Measurements from ENCODE around the gene TDP1.

The TDP1 gene

DNA sequence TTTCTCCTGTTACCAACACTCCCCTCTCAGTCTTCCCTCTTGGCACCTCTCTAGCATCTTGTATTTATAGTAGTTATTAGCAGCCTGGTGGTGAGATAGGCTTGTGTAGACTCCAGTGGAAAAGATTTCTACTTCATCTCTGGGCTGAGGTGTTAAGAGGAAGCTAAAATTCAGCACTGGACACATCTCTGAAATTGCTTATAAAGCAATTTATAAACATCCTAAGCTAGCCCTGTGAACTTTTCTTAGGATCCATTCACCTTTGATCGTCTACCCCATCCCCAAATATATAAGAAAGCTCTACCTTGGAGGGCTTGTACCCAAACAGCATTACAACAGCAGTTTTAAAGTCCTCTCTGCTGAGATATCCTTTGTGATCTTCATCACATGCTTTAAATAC lies 2.1 kb upstream of the TDP1 start:
- TF ChIP-seq POLR2AphosphoS5 (IDR thresholded peaks at IDR 0.05; ENCODE audit: low read depth, low read length) (no peak), SIN3A (IDR thresholded peaks at IDR 0.05; ENCODE audit: borderline replicate concordance, insufficient read depth, low read length) (no peak), TAF1 (IDR thresholded peaks at IDR 0.05; ENCODE audit: borderline replicate concordance, insufficient read depth, low read length) (no peak), FOXP2 (optimal IDR thresholded peaks at IDR 0.05; ENCODE audit: borderline replicate concordance, extremely low read depth, extremely low read length, insufficient read depth) (no peak)
- TF ChIP-seq, protein P1, sequence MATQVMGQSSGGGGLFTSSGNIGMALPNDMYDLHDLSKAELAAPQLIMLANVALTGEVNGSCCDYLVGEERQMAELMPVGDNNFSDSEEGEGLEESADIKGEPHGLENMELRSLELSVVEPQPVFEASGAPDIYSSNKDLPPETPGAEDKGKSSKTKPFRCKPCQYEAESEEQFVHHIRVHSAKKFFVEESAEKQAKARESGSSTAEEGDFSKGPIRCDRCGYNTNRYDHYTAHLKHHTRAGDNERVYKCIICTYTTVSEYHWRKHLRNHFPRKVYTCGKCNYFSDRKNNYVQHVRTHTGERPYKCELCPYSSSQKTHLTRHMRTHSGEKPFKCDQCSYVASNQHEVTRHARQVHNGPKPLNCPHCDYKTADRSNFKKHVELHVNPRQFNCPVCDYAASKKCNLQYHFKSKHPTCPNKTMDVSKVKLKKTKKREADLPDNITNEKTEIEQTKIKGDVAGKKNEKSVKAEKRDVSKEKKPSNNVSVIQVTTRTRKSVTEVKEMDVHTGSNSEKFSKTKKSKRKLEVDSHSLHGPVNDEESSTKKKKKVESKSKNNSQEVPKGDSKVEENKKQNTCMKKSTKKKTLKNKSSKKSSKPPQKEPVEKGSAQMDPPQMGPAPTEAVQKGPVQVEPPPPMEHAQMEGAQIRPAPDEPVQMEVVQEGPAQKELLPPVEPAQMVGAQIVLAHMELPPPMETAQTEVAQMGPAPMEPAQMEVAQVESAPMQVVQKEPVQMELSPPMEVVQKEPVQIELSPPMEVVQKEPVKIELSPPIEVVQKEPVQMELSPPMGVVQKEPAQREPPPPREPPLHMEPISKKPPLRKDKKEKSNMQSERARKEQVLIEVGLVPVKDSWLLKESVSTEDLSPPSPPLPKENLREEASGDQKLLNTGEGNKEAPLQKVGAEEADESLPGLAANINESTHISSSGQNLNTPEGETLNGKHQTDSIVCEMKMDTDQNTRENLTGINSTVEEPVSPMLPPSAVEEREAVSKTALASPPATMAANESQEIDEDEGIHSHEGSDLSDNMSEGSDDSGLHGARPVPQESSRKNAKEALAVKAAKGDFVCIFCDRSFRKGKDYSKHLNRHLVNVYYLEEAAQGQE (IDR thresholded peaks at IDR 0.05; ENCODE audit: insufficient read depth in 1 of 2, low read depth in 2 of 2, low read length in 2 of 2), result no peak

DNA sequence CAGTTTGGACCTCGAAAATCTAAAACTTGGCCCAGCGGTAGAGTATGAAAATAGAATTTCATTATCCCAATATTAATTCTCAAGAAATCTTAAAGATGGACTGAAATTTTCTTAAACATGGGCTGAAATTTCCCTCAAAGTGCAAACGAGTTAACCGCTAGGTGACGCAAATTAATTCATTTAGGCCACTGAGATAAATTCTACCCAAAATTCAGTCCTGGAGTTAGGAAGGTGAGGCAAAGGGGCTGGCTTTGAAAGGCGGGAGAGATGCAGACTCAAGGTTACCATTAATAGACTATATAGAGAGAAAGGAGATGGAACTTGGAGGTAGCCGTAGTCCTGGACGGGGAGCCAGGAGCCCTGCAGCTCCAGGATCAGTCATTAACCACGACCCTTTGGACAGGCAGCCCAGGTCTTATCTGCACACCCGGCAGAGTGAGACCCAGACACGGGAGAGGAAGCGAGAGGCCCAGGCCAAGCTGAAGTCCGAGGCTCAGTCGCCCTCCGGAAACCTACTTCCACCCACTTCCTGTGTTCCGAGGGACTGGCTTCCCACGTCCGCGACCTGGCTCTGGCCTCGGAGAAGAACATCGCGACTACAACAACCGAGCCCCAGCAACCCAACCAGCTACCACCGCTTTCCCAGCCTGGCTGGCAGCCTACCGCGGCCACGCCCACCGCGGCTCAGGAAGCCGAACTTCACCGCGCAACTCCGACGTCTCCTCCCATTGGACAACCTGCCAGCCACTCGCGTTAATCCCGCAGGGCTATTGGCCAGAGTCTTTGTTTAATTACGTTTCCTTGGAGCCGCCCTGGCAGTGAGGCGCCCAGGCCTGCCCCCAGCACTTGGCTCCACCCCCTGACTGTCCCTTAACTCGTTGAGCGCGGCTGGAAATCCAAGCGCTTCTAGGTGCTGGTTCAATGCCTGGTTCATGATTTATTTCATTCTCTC lies 1.4 kb upstream of the TDP1 start, which contains the start of gene EFCAB11:
TSS of gene EFCAB11 (minus strand) at position 661 of the 952 bp plus-strand sequence. CDS start at position 591, 70 bp downstream.
- TF ChIP-seq, protein P1 (IDR thresholded peaks at IDR 0.05; ENCODE audit: insufficient read depth in 1 of 2, low read depth in 2 of 2, low read length in 2 of 2), result no peak
- TF ChIP-seq SIN3A (IDR thresholded peaks at IDR 0.05; ENCODE audit: borderline replicate concordance, insufficient read depth, low read length), result peak; percentile 61; the same call in 1 of the 2 replicates
- peak; percentile 76 for TF ChIP-seq POLR2AphosphoS5 (IDR thresholded peaks at IDR 0.05; ENCODE audit: low read depth, low read length)
- peak; percentile 72; the same call in 1 of the 2 replicates for TF ChIP-seq TAF1 (IDR thresholded peaks at IDR 0.05; ENCODE audit: borderline replicate concordance, insufficient read depth, low read length)
- peak; percentile 65 for TF ChIP-seq FOXP2 (optimal IDR thresholded peaks at IDR 0.05; ENCODE audit: borderline replicate concordance, extremely low read depth, extremely low read length, insufficient read depth)

DNA sequence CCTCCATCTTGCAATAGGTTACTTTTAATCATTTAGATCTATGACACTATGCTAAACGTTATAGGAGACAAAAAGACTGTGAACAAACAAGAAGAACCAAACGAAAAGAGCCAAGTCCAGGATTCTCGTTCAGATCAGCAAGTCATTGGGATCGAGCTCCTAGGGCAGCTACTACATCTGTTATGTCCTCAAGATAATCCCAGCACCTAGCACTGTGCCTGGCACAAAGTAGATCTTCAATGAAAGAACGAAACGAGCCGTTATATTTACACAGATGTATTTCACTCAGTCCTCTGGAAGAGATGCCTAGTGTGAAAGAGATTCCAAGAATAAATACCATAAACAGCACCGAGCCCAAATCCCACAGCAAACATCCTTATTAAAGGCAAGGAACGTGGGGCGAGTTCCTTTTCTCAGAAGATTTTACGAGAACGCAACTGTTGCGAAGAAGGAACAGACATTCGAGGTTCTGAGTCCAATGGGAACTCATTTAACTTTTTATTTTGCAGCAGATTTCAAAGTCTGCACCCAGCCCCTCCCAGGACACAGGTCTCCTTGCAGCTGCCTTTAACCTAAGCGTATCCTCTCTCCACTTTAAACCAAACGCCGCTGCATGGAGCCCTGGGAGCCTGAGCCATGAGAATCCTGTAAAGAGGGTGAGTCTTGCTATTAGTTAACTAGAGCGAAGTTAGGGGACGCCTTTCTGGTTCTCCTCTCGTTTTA lies 544 bp upstream of the TDP1 start:
- no peak for TF ChIP-seq TAF1 (IDR thresholded peaks at IDR 0.05; ENCODE audit: borderline replicate concordance, insufficient read depth, low read length)
- no peak for TF ChIP-seq SIN3A (IDR thresholded peaks at IDR 0.05; ENCODE audit: borderline replicate concordance, insufficient read depth, low read length)
- TF ChIP-seq POLR2AphosphoS5 (IDR thresholded peaks at IDR 0.05; ENCODE audit: low read depth, low read length), result no peak

GRCh38 chr14:89956661-89957009 lies 908 bp downstream of the TDP1 start:
- TF ChIP-seq, protein P1 (IDR thresholded peaks at IDR 0.05; ENCODE audit: insufficient read depth in 1 of 2, low read depth in 2 of 2, low read length in 2 of 2), result no peak
- TF ChIP-seq POLR2AphosphoS5 (IDR thresholded peaks at IDR 0.05; ENCODE audit: low read depth, low read length), result no peak
- no peak for TF ChIP-seq TAF1 (IDR thresholded peaks at IDR 0.05; ENCODE audit: borderline replicate concordance, insufficient read depth, low read length)
- TF ChIP-seq FOXP2 (optimal IDR thresholded peaks at IDR 0.05; ENCODE audit: borderline replicate concordance, extremely low read depth, extremely low read length, insufficient read depth), result no peak
- no peak for TF ChIP-seq SIN3A (IDR thresholded peaks at IDR 0.05; ENCODE audit: borderline replicate concordance, insufficient read depth, low read length)

GRCh38 chr14:89957376-89957775 lies 1.6 kb downstream of the TDP1 start:
- no peak for TF ChIP-seq SIN3A (IDR thresholded peaks at IDR 0.05; ENCODE audit: borderline replicate concordance, insufficient read depth, low read length)
- TF ChIP-seq, protein P1 (IDR thresholded peaks at IDR 0.05; ENCODE audit: insufficient read depth in 1 of 2, low read depth in 2 of 2, low read length in 2 of 2), result no peak
- TF ChIP-seq TAF1 (IDR thresholded peaks at IDR 0.05; ENCODE audit: borderline replicate concordance, insufficient read depth, low read length), result no peak
- TF ChIP-seq FOXP2 (optimal IDR thresholded peaks at IDR 0.05; ENCODE audit: borderline replicate concordance, extremely low read depth, extremely low read length, insufficient read depth), result no peak
- TF ChIP-seq POLR2AphosphoS5 (IDR thresholded peaks at IDR 0.05; ENCODE audit: low read depth, low read length), result no peak

All from PFSK-1 (cell line).